GM19035 (cell line): ENCODE results near the gene TIGD2.

Experiments
- ATAC-seq: cut with Tn5 transposase; IDR thresholded peaks from one replicate; pipeline ENCODE4 v1.9.1; 2021; ENCODE audit not compliant: unreplicated experiment

The TIGD2 gene

DNA sequence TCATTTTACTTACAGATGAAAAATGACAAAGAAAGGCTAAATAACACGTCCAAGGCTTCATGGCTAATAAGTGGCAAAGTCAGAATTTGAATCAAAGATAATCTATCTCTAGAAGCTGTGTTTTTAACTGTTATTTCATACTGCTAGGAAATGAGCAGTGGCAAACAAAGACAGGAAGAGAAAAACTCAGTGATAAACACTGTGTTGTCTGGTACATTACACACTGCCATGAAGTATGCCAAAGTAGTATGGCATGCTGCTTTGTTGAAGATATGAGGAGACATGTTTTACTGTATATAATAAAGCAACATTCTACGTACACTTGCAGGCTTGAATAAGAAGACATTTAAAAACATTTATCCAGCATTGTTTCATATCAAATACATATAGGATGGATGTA lies 49.5 kb downstream of the TIGD2 start:
- no peak for ATAC-seq

DNA sequence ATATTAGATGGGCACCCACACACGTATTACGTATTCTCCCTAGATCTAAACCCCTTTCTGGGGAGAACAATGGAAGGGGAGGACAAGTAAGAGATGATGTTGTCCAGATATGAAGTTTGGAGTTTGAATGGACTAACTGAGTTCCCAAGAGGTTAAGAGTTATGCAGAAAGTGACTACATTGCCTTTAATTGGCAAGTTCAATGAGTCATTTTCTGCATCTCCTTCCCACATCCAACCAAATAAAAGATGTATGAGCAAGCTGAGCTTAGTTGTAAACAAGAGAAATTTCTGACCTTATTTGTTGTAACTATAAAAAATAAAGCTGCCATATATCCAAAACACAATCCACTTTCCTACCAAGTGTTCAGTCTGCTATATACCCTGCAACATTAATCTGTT lies 50.5 kb downstream of the TIGD2 start:
- no peak for ATAC-seq

DNA sequence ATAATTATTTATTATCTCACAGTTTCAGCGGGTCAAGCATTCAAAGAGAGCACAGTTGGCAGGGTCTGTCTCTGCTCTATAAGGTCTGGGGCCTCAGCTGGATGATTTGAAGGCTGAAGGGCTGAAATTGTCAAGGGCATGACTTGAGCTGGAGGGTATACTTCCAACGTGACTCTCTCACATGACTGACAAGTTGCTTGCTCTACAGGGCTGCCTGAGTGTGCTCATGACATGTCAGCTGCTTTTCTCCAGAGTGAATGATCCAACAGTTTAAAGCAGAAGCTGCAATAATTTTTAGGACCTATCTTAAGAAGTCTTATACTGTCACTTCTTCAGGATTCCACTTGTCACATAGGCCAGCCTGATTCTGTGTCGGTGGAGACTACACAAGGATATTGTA lies 51.2 kb downstream of the TIGD2 start:
- no peak for ATAC-seq

DNA sequence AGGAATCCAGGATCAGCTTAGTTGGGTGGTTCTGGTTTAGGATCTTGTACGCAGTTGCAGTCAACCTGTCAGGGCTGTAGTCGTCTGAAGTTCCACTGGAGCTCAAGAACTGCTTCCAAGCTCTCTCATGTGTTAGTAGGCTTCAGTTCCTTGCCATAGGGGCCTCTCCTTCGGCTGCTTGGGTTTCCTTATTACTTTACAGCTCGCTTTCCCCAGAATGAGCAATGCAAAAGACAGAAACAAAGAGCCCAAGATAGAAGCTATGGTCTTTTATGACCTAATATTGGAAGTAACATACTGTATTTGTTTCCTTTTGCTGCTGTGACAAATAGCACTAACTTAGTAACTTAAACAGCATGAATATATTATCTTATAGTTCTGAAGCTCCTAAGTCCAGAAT lies 51.7 kb downstream of the TIGD2 start:
- no peak for ATAC-seq

DNA sequence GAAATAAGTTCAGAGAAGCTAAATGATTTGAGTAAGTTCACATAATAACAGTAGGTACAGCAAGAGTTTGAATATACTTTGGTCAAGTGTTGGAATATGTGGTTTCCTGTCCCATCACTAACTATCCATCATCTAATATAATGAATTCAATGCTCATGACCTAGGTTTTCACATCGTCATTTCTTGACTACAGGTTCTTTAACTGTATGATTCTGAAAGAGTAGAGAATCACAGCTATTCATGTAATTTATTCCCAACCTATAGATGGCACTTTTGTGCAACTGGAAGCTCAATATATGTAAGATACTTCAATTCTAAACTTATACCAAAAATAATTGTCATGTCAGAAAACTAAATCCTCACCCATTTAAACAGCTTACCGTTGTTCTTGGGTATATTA lies 53.1 kb downstream of the TIGD2 start:
- ATAC-seq = no peak
